ENCODE measurements around the gene RNPS1.

GRCh38 chr16:2276368-2277195, 8.7 kb upstream of the RNPS1 start:
- TF ChIP-seq CTCF (IDR thresholded peaks at IDR 0.05; ENCODE audit: low read length), result no peak
- no peak for TF ChIP-seq EZH2phosphoT487 (IDR thresholded peaks at IDR 0.05; ENCODE audit: low read length)
- no peak for TF ChIP-seq EZH2 (optimal IDR thresholded peaks at IDR 0.05; ENCODE audit: low read depth, low read length)

All from MM.1S (cell line).